Transverse colon (tissue), 4 donors: ENCODE data around the gene MMD2. TPM values are rescaled to one million over a fixed set of nuclear protein-coding genes. Genes with fewer than 3 reads are reported as not detected.
A peak's percentile ranks its signal among the peaks of the same experiment; 100 is the strongest.

Experiments used
- DNase-seq: peaks from one replicate; pipeline ENCODE4 v3.0.0-alpha.2; 2019
- H3K27ac ChIP-seq, 4 donors: fragments of 200-600 bp; sonication (generic); 2 replicates each; pipeline ENCODE4 v1.5.1; 2016 to 2018; ENCODE audit warnings: inconsistent platforms in 4 of 4
- H3K27me3 ChIP-seq: fragments of 200-600 bp; sonication (generic); 2 replicates; pipeline ENCODE4 v1.5.1; 2017; ENCODE audit warnings: inconsistent platforms
- H3K36me3 ChIP-seq, 4 donors: fragments of 200-600 bp; sonication (generic); 2 replicates each; pipeline ENCODE4 v1.5.1; 2017 to 2019; ENCODE audit warnings: inconsistent platforms in 4 of 4
- H3K4me1 ChIP-seq, 4 donors: fragments of 200-600 bp; sonication (generic); 2 replicates each; pipeline ENCODE4 v1.5.1; 2017 to 2020; ENCODE audit warnings: inconsistent platforms in 4 of 4
- H3K4me3 ChIP-seq, 4 donors: fragments of 200-600 bp; sonication (generic); 1 replicate in 1 of 4; 2 replicates in 3 of 4; pipeline versions ENCODE4 v1.5.1 to v1.6.1; 2017 to 2019; ENCODE audit warnings: inconsistent platforms in 4 of 4
- H3K9me3 ChIP-seq, 2 donors: fragments of 200-600 bp; sonication (generic); 2 replicates each; pipeline ENCODE4 v1.5.1; 2017 to 2019; ENCODE audit warnings: inconsistent platforms in 2 of 2
- EP300 ChIP-seq: sonication (generic); formaldehyde crosslinking; IDR thresholded peaks from one replicate; pipeline ENCODE4 v1.6.1; 2017; ENCODE audit warnings: antibody characterized with exemption, low read depth
- POLR2A ChIP-seq: fragments of 450-650 bp; IDR thresholded peaks from one replicate; pipeline ENCODE4 v1.6.1; 2016; ENCODE audit warnings: antibody characterized with exemption, mild to moderate bottlenecking, moderate library complexity
- POLR2AphosphoS5 ChIP-seq, 3 donors: sonication (generic); formaldehyde crosslinking; IDR thresholded peaks; one replicate each; pipeline ENCODE4 v1.6.1; 2016; ENCODE audit warnings: antibody characterized with exemption in 3 of 3
- WGBS, 2 donors: methylation state at CpG; one replicate each; pipeline ENCODE4 v1.1.5; 2018; ENCODE audit warnings: low coverage in 1 of 2; 5-methylcytosine and 5-hydroxymethylcytosine counted together
- in situ Hi-C, 4 donors: fragments of 200-750 bp; cut with MboI; loops; one replicate each; pipeline versions ENCODE4 v1.15.0 to v1.15.1; 2017; ENCODE audit warnings: low sequenced_read_pairs in 3 of 4, low pct_ligation_motif_present in 1 of 4, low pct_unique_long_range_greater_than_20kb in 1 of 4
- intact Hi-C: fragments of 100-400 bp; cut with DNase I; formaldehyde crosslinking; loops from one replicate; pipeline ENCODE4 v1.15.1; 2023; ENCODE audit warnings: low total_unique reads
- total RNA-seq, 4 donors: library from RNA; depleted of rRNA; stranded (reverse); fragments of >200 nt; gene quantifications; one replicate each; pipeline ENCODE4 v1.1.0, GENCODE V29; 2016
- TF ChIP-seq, protein P1 (sequence below), 5 experiments: fragments of 200-600 bp in 3 of 5; fragments of 450-650 bp in 2 of 5; sonication (generic) in 3 of 5; IDR thresholded peaks; 1 replicate in 2 of 5; 2 replicates in 3 of 5; pipeline ENCODE4 v1.5.1; 2016 to 2017; ENCODE audit warnings: antibody characterized with exemption in 5 of 5, inconsistent platforms in 3 of 5, mild to moderate bottlenecking in 2 of 5, moderate library complexity in 1 of 5

MMD2 gene
- total RNA-seq, 4 donors from 2014 or later: not detected

DNA sequence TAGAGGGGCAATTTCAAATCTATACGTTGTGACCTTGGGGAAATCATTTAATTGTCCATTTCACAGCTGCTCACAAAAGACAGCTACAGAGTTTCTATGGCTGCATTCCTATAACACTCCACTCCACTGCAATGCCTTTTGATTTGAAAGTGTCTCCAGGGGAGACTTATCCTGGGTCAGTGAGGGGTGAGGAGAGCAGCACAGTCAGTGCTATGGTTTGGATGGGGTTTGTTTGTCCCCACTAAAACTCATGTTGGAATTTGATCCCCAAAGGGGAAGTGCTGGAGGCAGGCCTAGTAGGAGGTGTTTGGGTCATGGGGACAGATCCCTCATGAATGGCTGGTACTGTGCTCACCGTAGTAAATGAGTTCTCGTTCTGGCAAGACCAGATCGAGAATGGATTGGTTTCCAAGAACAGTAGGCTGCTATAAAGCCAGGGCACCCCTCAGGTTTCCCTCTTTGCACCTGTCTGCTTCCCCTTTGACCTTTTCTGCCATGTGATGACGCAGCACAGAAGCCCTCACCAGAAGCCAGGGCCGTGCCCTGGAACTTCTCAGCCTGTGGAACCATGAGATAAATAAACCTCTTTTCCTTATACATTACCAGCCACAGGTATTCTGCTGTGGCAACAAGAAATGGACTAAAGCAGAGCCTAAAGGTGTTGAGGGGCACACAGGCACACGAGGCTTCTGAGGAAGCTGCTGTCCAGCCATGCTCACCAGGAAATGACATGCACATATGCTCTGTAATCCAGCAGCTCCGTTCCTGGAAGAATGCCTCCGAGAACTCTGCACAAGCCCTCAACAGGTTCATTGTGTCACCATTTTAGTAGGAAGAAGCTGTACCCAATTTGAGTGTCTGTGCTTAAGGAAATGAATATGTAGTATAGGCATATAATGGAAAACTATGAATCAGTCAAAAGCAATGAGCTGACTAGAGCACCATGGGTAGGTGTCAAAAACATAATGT, 92.2 kb downstream of the MMD2 start:
- no peak for TF ChIP-seq EP300
- TF ChIP-seq, protein P1, sequence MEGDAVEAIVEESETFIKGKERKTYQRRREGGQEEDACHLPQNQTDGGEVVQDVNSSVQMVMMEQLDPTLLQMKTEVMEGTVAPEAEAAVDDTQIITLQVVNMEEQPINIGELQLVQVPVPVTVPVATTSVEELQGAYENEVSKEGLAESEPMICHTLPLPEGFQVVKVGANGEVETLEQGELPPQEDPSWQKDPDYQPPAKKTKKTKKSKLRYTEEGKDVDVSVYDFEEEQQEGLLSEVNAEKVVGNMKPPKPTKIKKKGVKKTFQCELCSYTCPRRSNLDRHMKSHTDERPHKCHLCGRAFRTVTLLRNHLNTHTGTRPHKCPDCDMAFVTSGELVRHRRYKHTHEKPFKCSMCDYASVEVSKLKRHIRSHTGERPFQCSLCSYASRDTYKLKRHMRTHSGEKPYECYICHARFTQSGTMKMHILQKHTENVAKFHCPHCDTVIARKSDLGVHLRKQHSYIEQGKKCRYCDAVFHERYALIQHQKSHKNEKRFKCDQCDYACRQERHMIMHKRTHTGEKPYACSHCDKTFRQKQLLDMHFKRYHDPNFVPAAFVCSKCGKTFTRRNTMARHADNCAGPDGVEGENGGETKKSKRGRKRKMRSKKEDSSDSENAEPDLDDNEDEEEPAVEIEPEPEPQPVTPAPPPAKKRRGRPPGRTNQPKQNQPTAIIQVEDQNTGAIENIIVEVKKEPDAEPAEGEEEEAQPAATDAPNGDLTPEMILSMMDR (IDR thresholded peaks at IDR 0.05): no peak
- WGBS, 2 donors: 71 to 77% methylated on average over 4 to 9 of the region's 9 CpGs
- peaks cover 18% of the 10 kb centered on the region for H3K27me3 ChIP-seq
- intact Hi-C loops (no loop called here), in situ Hi-C loops (no loop called here)
- no peak overlapping the region for H3K4me3 ChIP-seq
- no peaks in the 10 kb centered on the region for H3K4me1 ChIP-seq
- no peak for DNase-seq
- H3K27ac ChIP-seq: no peak overlapping the region
- no peaks in the 10 kb centered on the region for H3K9me3 ChIP-seq
- H3K36me3 ChIP-seq: no peaks in the 10 kb centered on the region

DNA sequence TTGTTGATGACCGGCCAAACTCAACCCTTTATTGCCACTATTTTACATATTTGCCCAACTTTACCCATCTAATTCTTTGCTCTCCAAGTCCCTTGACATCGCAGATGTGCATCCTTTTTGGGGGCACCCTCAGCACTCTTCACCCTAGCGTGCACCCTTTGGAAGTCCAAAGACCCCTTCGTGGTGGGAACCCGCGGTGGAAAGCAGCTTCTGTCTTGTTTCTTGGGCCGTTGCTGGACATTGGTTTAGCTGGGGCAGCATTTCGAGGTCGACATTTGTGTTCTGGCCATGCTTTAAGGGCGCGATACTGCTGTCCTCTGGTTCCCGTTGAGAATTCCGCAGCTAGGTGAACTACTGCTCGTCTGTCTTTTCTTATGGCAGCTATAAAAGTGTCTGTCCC, 96.8 kb downstream of the MMD2 start:
- Histone ChIP-seq H3K4me3 (peak overlapping the region in 3 of 4 donors; percentile 14 to 40 (median 23)), H3K27ac (no peak overlapping the region), H3K27me3 (peaks cover 21% of the 10 kb centered on the region), H3K4me1 (no peaks in the 10 kb centered on the region), H3K9me3 (no peaks in the 10 kb centered on the region), H3K36me3 (no peaks in the 10 kb centered on the region)
- intact Hi-C loops (no loop called here), in situ Hi-C loops (no loop called here)
- 90% methylated on average over 14 of the region's 14 CpGs; no CpG with 5 or more reads in 1 of the 2 donors for WGBS, 2 donors
- TF ChIP-seq EP300 (no peak), POLR2AphosphoS5 (IDR thresholded peaks at IDR 0.05) (no peak), POLR2A (no peak)
- TF ChIP-seq, protein P1 (IDR thresholded peaks at IDR 0.05): no peak
- no peak for DNase-seq

DNA sequence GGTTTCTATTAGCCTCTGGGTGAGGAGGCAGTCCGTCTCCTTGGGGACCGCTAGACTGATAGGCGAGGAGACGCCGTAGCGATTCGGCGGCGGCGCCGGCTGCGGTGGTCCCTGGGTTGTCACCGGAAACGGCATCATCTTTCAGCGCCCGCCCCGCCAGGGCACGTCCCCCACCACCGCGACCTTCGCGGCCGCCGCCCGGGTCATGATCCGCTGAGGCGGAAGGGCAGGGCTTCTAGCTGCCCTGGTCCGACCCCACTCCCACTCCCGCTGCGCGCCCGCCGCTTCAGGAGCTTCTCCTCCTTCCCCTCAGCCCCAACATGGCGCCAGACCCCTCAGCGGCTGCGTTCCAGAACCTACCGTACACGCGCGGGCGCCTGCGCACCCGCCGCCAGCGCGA, 97.3 kb downstream of the MMD2 start, which contains the start of gene PAPOLB:
TSS of gene PAPOLB (minus strand) at position 358 of the 400 bp plus-strand sequence. CDS start at position 138, 220 bp downstream.
- in situ Hi-C loops: no loop called here

DNA sequence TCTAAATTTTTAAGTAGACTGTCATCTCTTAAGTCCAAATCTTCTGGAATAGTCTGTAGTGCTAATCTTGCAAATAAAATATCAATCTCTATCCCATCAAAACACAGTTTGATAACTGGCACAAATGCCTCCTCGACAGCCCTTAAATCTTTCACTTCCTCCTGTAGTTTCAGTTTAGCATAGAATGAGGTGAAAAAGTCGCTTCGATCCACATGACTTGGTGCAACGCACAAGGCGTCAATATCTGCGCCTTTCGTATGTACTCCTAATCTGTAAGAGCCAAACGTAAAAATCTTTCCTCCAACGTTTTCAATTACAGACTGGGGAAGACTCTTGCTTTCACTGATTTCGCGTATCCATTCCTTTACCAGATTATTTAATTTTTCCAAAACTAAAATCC, 97.8 kb downstream of the MMD2 start:
- intact Hi-C loops (no loop called here), in situ Hi-C loops (no loop called here)
- Histone ChIP-seq H3K9me3 (no peaks in the 10 kb centered on the region), H3K4me1 (no peaks in the 10 kb centered on the region), H3K36me3 (no peaks in the 10 kb centered on the region), H3K27me3 (peaks cover 21% of the 10 kb centered on the region), H3K4me3 (peak overlapping the region in 2 of 4 donors; percentile 23 to 40), H3K27ac (no peak overlapping the region)
- WGBS, 2 donors: 90% methylated on average over 11 of the region's 11 CpGs; no CpG with 5 or more reads in 1 of the 2 donors
- TF ChIP-seq, protein P1 (IDR thresholded peaks at IDR 0.05): no peak
- no peak for TF ChIP-seq POLR2A
- no peak for TF ChIP-seq EP300
- no peak for TF ChIP-seq POLR2AphosphoS5 (IDR thresholded peaks at IDR 0.05)
- no peak for DNase-seq

More for the DNA sequence above, 97.3 kb downstream of the MMD2 start, which contains the start of gene PAPOLB:
- intact Hi-C loops: no loop called here
- H3K27me3 ChIP-seq: peaks cover 21% of the 10 kb centered on the region
- WGBS, 2 donors: 47% methylated on average over 45 of the region's 46 CpGs; no CpG with 5 or more reads in 1 of the 2 donors
- TF ChIP-seq POLR2A: no peak
- TF ChIP-seq, protein P1 (IDR thresholded peaks at IDR 0.05): no peak
- H3K36me3 ChIP-seq: no peaks in the 10 kb centered on the region
- no peaks in the 10 kb centered on the region for H3K9me3 ChIP-seq
- H3K4me3 ChIP-seq: peak within 1 kb of the TSS in 3 of 4 donors; percentile 14 to 40 (median 23)
- no peak within 1 kb of the TSS for H3K27ac ChIP-seq
- no peak for DNase-seq
- no peaks in the 10 kb centered on the region for H3K4me1 ChIP-seq
